HG02885 (cell line): Measurements from ENCODE around the gene NAPSA.
"Not testable (repeated sequence)": the region's sequence is repeated elsewhere in the genome, so short reads cannot be mapped to it uniquely, and the experiment has no call there.

Experiments
- ATAC-seq: cut with Tn5 transposase; IDR thresholded peaks from one replicate; pipeline ENCODE4 v1.9.1; 2021; ENCODE audit warnings: mild to moderate bottlenecking; ENCODE audit not compliant: unreplicated experiment, poor library complexity

The NAPSA gene

GRCh38 chr19:50332244-50333038 is 33.0 kb downstream of the NAPSA start:
- ATAC-seq: no peak

GRCh38 chr19:50331994-50332243 is 33.5 kb downstream of the NAPSA start:
- no peak for ATAC-seq

- ATAC-seq: no peak
Measured at GRCh38 chr19:50331221-50331993, 34.0 kb downstream of the NAPSA start.

- peak; percentile 39 for ATAC-seq
Measured at GRCh38 chr19:50330365-50331078, 34.9 kb downstream of the NAPSA start.

- not testable (repeated sequence) for ATAC-seq
Measured at GRCh38 chr19:50329926-50330294, 35.5 kb downstream of the NAPSA start.

- ATAC-seq: peak; percentile 51
Measured at GRCh38 chr19:50329146-50329925, 36.1 kb downstream of the NAPSA start, which contains the start of gene KCNC3. Gene KCNC3 (minus strand): TSS chr19:50329377. CDS start chr19:50329082, 295 bp downstream.

- ATAC-seq: no peak
Measured at GRCh38 chr19:50328873-50329145, 36.6 kb downstream of the NAPSA start.

GRCh38 chr19:50328224-50328872 is 37.1 kb downstream of the NAPSA start:
- no peak for ATAC-seq

GRCh38 chr19:50327461-50328223 is 37.8 kb downstream of the NAPSA start:
- ATAC-seq: no peak

- ATAC-seq: no peak
Measured at GRCh38 chr19:50327013-50327412, 38.4 kb downstream of the NAPSA start.

- no peak for ATAC-seq
Measured at GRCh38 chr19:50326101-50326664, 39.3 kb downstream of the NAPSA start.

- no peak for ATAC-seq
Measured at GRCh38 chr19:50325310-50326100, 39.9 kb downstream of the NAPSA start.

- no peak for ATAC-seq
Measured at GRCh38 chr19:50324331-50324730, 41.1 kb downstream of the NAPSA start.

- no peak for ATAC-seq
Measured at GRCh38 chr19:50323782-50324133, 41.7 kb downstream of the NAPSA start.

- no peak for ATAC-seq
Measured at GRCh38 chr19:50322931-50323781, 42.3 kb downstream of the NAPSA start.

GRCh38 chr19:50322234-50322633 is 43.2 kb downstream of the NAPSA start:
- no peak for ATAC-seq

GRCh38 chr19:50321831-50322230 is 43.6 kb downstream of the NAPSA start:
- ATAC-seq: no peak

- ATAC-seq: no peak
Measured at GRCh38 chr19:50320596-50320995, 44.8 kb downstream of the NAPSA start.
